ENCODE measurements around the gene PPFIA2.

- TF ChIP-seq CTCF (IDR thresholded peaks at IDR 0.05): no peak
- TF ChIP-seq NFYB (CRISPR knock-in tag; conservative IDR thresholded peaks at IDR 0.05; ENCODE audit: low read depth): no peak
- TF ChIP-seq CREB1 (CRISPR knock-in tag; IDR thresholded peaks at IDR 0.05): no peak
- no peak for TF ChIP-seq TP53 (CRISPR knock-in tag; IDR thresholded peaks at IDR 0.05)
- no peak for TF ChIP-seq USF2 (CRISPR knock-in tag; IDR thresholded peaks at IDR 0.05)
- TF ChIP-seq JUN (CRISPR knock-in tag; IDR thresholded peaks at IDR 0.05): no peak
- no peak for TF ChIP-seq ERG (CRISPR knock-in tag; IDR thresholded peaks at IDR 0.05)
Observed at GRCh38 chr12:81412940-81413339, 346.2 kb downstream of the PPFIA2 start.

Data from WTC11 (cell line).